ENCODE measurements around the gene NKAPD1. TPM values are rescaled to one million over a fixed set of nuclear protein-coding genes. Genes with fewer than 3 reads are reported as not detected.

NKAPD1 gene
- total and polyA plus RNA-seq, 2 donors (not counting 3 experiments of a cell fraction or from before 2014, with no cell fraction given) = 7.2 to 16.7 TPM

GRCh38 chr11:112113539-112114457 is 39.7 kb downstream of the NKAPD1 start:
- TF ChIP-seq GATA2 (IDR thresholded peaks at IDR 0.05; ENCODE audit: insufficient read depth, insufficient read length, low read depth, low read length) (no peak), POLR2AphosphoS5 (IDR thresholded peaks at IDR 0.05; ENCODE audit: insufficient read depth, low read depth, low read length) (no peak)
- TF ChIP-seq, protein P1, sequence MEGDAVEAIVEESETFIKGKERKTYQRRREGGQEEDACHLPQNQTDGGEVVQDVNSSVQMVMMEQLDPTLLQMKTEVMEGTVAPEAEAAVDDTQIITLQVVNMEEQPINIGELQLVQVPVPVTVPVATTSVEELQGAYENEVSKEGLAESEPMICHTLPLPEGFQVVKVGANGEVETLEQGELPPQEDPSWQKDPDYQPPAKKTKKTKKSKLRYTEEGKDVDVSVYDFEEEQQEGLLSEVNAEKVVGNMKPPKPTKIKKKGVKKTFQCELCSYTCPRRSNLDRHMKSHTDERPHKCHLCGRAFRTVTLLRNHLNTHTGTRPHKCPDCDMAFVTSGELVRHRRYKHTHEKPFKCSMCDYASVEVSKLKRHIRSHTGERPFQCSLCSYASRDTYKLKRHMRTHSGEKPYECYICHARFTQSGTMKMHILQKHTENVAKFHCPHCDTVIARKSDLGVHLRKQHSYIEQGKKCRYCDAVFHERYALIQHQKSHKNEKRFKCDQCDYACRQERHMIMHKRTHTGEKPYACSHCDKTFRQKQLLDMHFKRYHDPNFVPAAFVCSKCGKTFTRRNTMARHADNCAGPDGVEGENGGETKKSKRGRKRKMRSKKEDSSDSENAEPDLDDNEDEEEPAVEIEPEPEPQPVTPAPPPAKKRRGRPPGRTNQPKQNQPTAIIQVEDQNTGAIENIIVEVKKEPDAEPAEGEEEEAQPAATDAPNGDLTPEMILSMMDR (IDR thresholded peaks at IDR 0.05; ENCODE audit: extremely low read depth in 1 of 2, insufficient read depth in 1 of 2, low read depth in 1 of 2, low read length in 2 of 2) = peak; percentile 41 to 65
- DNase-seq (ENCODE audit: low read depth, low spot score) = peak; percentile 39
- H3K4me2 ChIP-seq (ENCODE audit: insufficient read depth, low read length) = no peak overlapping the region
- no peak overlapping the region for H3K9ac ChIP-seq (replicated peaks; ENCODE audit: extremely low read depth, insufficient read depth, low read length)
- H3K27ac ChIP-seq (ENCODE audit: insufficient read depth, low read depth, low read length) = no peak overlapping the region
- no peaks in the 10 kb centered on the region for H3K36me3 ChIP-seq (ENCODE audit: control insufficient read depth in 2 of 2, extremely low read depth in 1 of 2, insufficient read depth in 2 of 2, low read length in 2 of 2)
- peak; percentile 84 for FAIRE-seq
- no peak overlapping the region for H3K4me3 ChIP-seq (replicated peaks in 1 of 3; ENCODE audit: insufficient read depth in 1 of 3, low read depth in 1 of 3, low read length in 3 of 3)
- no peak overlapping the region for H2AFZ ChIP-seq (ENCODE audit: low read depth, low read length)
- POLR2A ChIA-PET = interaction anchor here (0.7 kb wide), 1 partner anchor 243 kb away, joined by 11 read pairs; the partner anchor contains the start of gene ALG9
- H3K4me1 ChIP-seq (ENCODE audit: control insufficient read depth, extremely low read depth, insufficient read depth, low read length) = no peaks in the 10 kb centered on the region
- CTCF ChIA-PET = interaction anchor here (0.5 to 6.6 kb wide), 41 partner anchors 8 to 1709 kb away, joined by 3 to 150 read pairs (median 4); partner anchors contain the start of genes BCO2, IL18, SDHD and TIMM8B
- H3K9me1 ChIP-seq (replicated peaks; ENCODE audit: control insufficient read depth, extremely low read depth, insufficient read depth, low read length) = no peaks in the 10 kb centered on the region
- dilution Hi-C loops (cut with MboI; ENCODE audit: extremely low pct_ligation_motif_present, low sequenced_read_pairs) (no loop called here), intact Hi-C loops (cut with micrococcal nuclease) (loop anchor here (1.0 kb wide), 4 partner anchors 44 to 167 kb away; partner anchors contain the start of gene BCO2)
- no peaks in the 10 kb centered on the region for H4K20me1 ChIP-seq (replicated peaks; ENCODE audit: control insufficient read depth, extremely low read depth, insufficient read depth, low read length)
- BruUV-seq (replicated peaks) = no TSS peak
- H3K9me3 ChIP-seq (replicated peaks; ENCODE audit: control insufficient read depth, insufficient read depth, low read length) = no peaks in the 10 kb centered on the region
- no peaks in the 10 kb centered on the region for H3K79me2 ChIP-seq (ENCODE audit: control insufficient read depth, insufficient read depth, low read length)
- H3K27me3 ChIP-seq (ENCODE audit: control insufficient read depth in 2 of 2, insufficient read depth in 2 of 2, low read length in 2 of 2) = no peaks in the 10 kb centered on the region
